Karpas-422 (cell line): ENCODE data around the gene PDGFC. TPM values are rescaled to one million over a fixed set of nuclear protein-coding genes. Genes with fewer than 3 reads are reported as not detected.

Experiments used
- DNase-seq: peaks from one replicate; pipeline ENCODE4 v3.0.0-alpha.2; 2015
- H2AFZ ChIP-seq: fragments of 200-600 bp; sonication (generic); 2 replicates; pipeline ENCODE4 v1.6.1; 2014; ENCODE audit warnings: antibody characterized with exemption, low read length, mixed read lengths
- H3K27ac ChIP-seq: fragments of 200-600 bp; sonication (generic); 2 replicates; pipeline ENCODE4 v1.5.1; 2014; ENCODE audit warnings: mild to moderate bottlenecking, low read length, moderate library complexity
- H3K27me3 ChIP-seq: fragments of 200-600 bp; sonication (generic); 2 replicates; pipeline ENCODE4 v1.6.1; 2014; ENCODE audit warnings: low read length, mixed read lengths
- H3K36me3 ChIP-seq: fragments of 200-600 bp; sonication (generic); 2 replicates; pipeline ENCODE4 v1.6.1; 2014; ENCODE audit warnings: low read length, mixed read lengths; ENCODE audit not compliant: insufficient read depth
- H3K4me1 ChIP-seq: fragments of 200-600 bp; sonication (generic); 2 replicates; pipeline ENCODE4 v1.6.1; 2014; ENCODE audit warnings: mild to moderate bottlenecking, low read length, mixed read lengths
- H3K4me2 ChIP-seq: fragments of 200-600 bp; sonication (generic); 2 replicates; pipeline ENCODE4 v1.6.1; 2014; ENCODE audit warnings: low read length, low read depth, mild to moderate bottlenecking; ENCODE audit not compliant: poor library complexity, severe bottlenecking
- H3K4me3 ChIP-seq: fragments of 200-600 bp; sonication (generic); 2 replicates; pipeline ENCODE4 v1.5.1; 2014; ENCODE audit warnings: mild to moderate bottlenecking, antibody characterized with exemption, low read length, mixed read lengths
- H3K79me2 ChIP-seq: fragments of 200-600 bp; sonication (generic); 2 replicates; pipeline ENCODE4 v1.6.1; 2014; ENCODE audit warnings: mild to moderate bottlenecking, low read length, mixed read lengths
- H3K9ac ChIP-seq: fragments of 200-600 bp; sonication (generic); 2 replicates; pipeline ENCODE4 v1.6.0; 2014; ENCODE audit warnings: low read length
- H3K9me2 ChIP-seq: fragments of 200-600 bp; sonication (generic), shearing (Covaris generic); replicated peaks from 2 replicates; pipeline ENCODE4 v1.6.0; 2014; ENCODE audit warnings: mild to moderate bottlenecking, low read length, moderate library complexity; ENCODE audit not compliant: insufficient read depth
- H3K9me3 ChIP-seq: fragments of 300-700, 200-600 bp; sonication (generic); 2 replicates; pipeline ENCODE4 v1.6.1; 2014; ENCODE audit warnings: low read length, mixed read lengths
- H4K20me1 ChIP-seq: fragments of 200-600 bp; sonication (generic); 2 replicates; pipeline ENCODE4 v1.6.1; 2014; ENCODE audit warnings: mild to moderate bottlenecking, antibody characterized with exemption, low read length, low read depth; ENCODE audit not compliant: insufficient read depth
- total RNA-seq: library from RNA; depleted of rRNA; stranded (reverse); fragments of >200 nt; shearing (Covaris generic); gene quantifications from 2 replicates; pipeline ENCODE4 v1.2.3, GENCODE V29; 2014; ENCODE audit warnings: low replicate concordance

PDGFC gene
- total RNA-seq, 1 experiment from 2014 or later: not detected

- H3K27ac ChIP-seq: no peak overlapping the region
- no peak overlapping the region for H3K9ac ChIP-seq
- no peaks in the 10 kb centered on the region for H4K20me1 ChIP-seq
- H3K4me2 ChIP-seq: no peak overlapping the region
- no peaks in the 10 kb centered on the region for H3K36me3 ChIP-seq
- 0 out of 2 replicates have a peak, but pooled peaks cover 5% of the 10 kb centered on the region for H3K9me2 ChIP-seq
- H3K9me3 ChIP-seq: no peaks in the 10 kb centered on the region
- no peaks in the 10 kb centered on the region for H3K79me2 ChIP-seq
- no peak overlapping the region for H3K4me3 ChIP-seq
- H2AFZ ChIP-seq: no peak overlapping the region
- no peak for DNase-seq
- no peaks in the 10 kb centered on the region for H3K27me3 ChIP-seq
- no peaks in the 10 kb centered on the region for H3K4me1 ChIP-seq
These were observed 966 bp downstream of the PDGFC start for GRCh38 chr4:156970501-156971164.

- H3K9me3 ChIP-seq: no peaks in the 10 kb centered on the region
- H2AFZ ChIP-seq: no peak overlapping the region
- no peaks in the 10 kb centered on the region for H3K4me1 ChIP-seq
- no peak for DNase-seq
- no peaks in the 10 kb centered on the region for H3K36me3 ChIP-seq
- H3K79me2 ChIP-seq: no peaks in the 10 kb centered on the region
- H3K9me2 ChIP-seq: 0 out of 2 replicates have a peak, but pooled peaks cover 5% of the 10 kb centered on the region
- no peak overlapping the region for H3K27ac ChIP-seq
- H3K4me3 ChIP-seq: no peak overlapping the region
- no peak overlapping the region for H3K9ac ChIP-seq
- H3K4me2 ChIP-seq: no peak overlapping the region
- H4K20me1 ChIP-seq: no peaks in the 10 kb centered on the region
- H3K27me3 ChIP-seq: no peaks in the 10 kb centered on the region
These were observed 1.7 kb downstream of the PDGFC start for GRCh38 chr4:156969911-156970310.

- Histone ChIP-seq H3K9me3 (no peaks in the 10 kb centered on the region), H3K4me1 (no peaks in the 10 kb centered on the region), H3K9me2 (0 out of 2 replicates have a peak, but pooled peaks cover 3% of the 10 kb centered on the region), H3K27me3 (no peaks in the 10 kb centered on the region), H3K36me3 (no peaks in the 10 kb centered on the region), H4K20me1 (no peaks in the 10 kb centered on the region), H2AFZ (no peak overlapping the region), H3K79me2 (no peaks in the 10 kb centered on the region), H3K27ac (no peak overlapping the region), H3K4me3 (no peak overlapping the region), H3K4me2 (no peak overlapping the region), H3K9ac (no peak overlapping the region)
- no peak for DNase-seq
These were observed 2.5 kb downstream of the PDGFC start for GRCh38 chr4:156969101-156969500.

- Histone ChIP-seq H3K9me3 (no peaks in the 10 kb centered on the region), H3K27ac (no peak overlapping the region), H3K36me3 (no peaks in the 10 kb centered on the region), H3K4me2 (no peak overlapping the region), H4K20me1 (no peaks in the 10 kb centered on the region), H3K9ac (no peak overlapping the region), H3K4me3 (no peak overlapping the region), H2AFZ (no peak overlapping the region), H3K27me3 (no peaks in the 10 kb centered on the region), H3K4me1 (no peaks in the 10 kb centered on the region), H3K9me2 (no peaks in the 10 kb centered on the region), H3K79me2 (no peaks in the 10 kb centered on the region)
- DNase-seq: peak; percentile 85
These were observed 3.1 kb downstream of the PDGFC start for GRCh38 chr4:156968479-156968984.

GRCh38 chr4:156966836-156967235, 4.8 kb downstream of the PDGFC start:
- Histone ChIP-seq H2AFZ (no peak overlapping the region), H3K9me3 (no peaks in the 10 kb centered on the region)

GRCh38 chr4:156963419-156963818, 8.2 kb downstream of the PDGFC start:
- no peaks in the 10 kb centered on the region for H3K9me3 ChIP-seq
- H3K27me3 ChIP-seq: no peaks in the 10 kb centered on the region
- H3K4me2 ChIP-seq: no peak overlapping the region
- no peaks in the 10 kb centered on the region for H3K9me2 ChIP-seq
- no peaks in the 10 kb centered on the region for H4K20me1 ChIP-seq
- no peak overlapping the region for H3K27ac ChIP-seq
- DNase-seq: no peak
- no peak overlapping the region for H3K4me3 ChIP-seq
- H3K9ac ChIP-seq: no peak overlapping the region
- H3K36me3 ChIP-seq: no peaks in the 10 kb centered on the region
- no peaks in the 10 kb centered on the region for H3K79me2 ChIP-seq
- H2AFZ ChIP-seq: no peak overlapping the region
- H3K4me1 ChIP-seq: no peaks in the 10 kb centered on the region

More at GRCh38 chr4:156966836-156967235, 4.8 kb downstream of the PDGFC start:
- Histone ChIP-seq H3K27me3 (no peaks in the 10 kb centered on the region), H3K9ac (no peak overlapping the region), H3K4me1 (no peaks in the 10 kb centered on the region), H3K4me2 (no peak overlapping the region), H3K9me2 (no peaks in the 10 kb centered on the region), H3K27ac (no peak overlapping the region), H4K20me1 (no peaks in the 10 kb centered on the region), H3K79me2 (no peaks in the 10 kb centered on the region), H3K4me3 (no peak overlapping the region), H3K36me3 (no peaks in the 10 kb centered on the region)
- DNase-seq: no peak

- Histone ChIP-seq H3K9me2 (no peaks in the 10 kb centered on the region), H3K4me3 (no peak overlapping the region), H3K9me3 (no peaks in the 10 kb centered on the region), H2AFZ (no peak overlapping the region), H3K4me2 (no peak overlapping the region), H4K20me1 (no peaks in the 10 kb centered on the region), H3K27me3 (no peaks in the 10 kb centered on the region), H3K79me2 (no peaks in the 10 kb centered on the region), H3K27ac (no peak overlapping the region), H3K4me1 (no peaks in the 10 kb centered on the region), H3K9ac (no peak overlapping the region), H3K36me3 (no peaks in the 10 kb centered on the region)
- DNase-seq: no peak
These were observed 9.0 kb downstream of the PDGFC start for GRCh38 chr4:156962528-156962974.

- H4K20me1 ChIP-seq: no peaks in the 10 kb centered on the region
- H3K4me2 ChIP-seq: no peak overlapping the region
- no peak overlapping the region for H3K27ac ChIP-seq
- no peaks in the 10 kb centered on the region for H3K27me3 ChIP-seq
- no peaks in the 10 kb centered on the region for H3K9me3 ChIP-seq
- no peak overlapping the region for H2AFZ ChIP-seq
- no peak overlapping the region for H3K4me3 ChIP-seq
- H3K4me1 ChIP-seq: no peaks in the 10 kb centered on the region
- H3K36me3 ChIP-seq: no peaks in the 10 kb centered on the region
- H3K79me2 ChIP-seq: no peaks in the 10 kb centered on the region
- H3K9me2 ChIP-seq: no peaks in the 10 kb centered on the region
- DNase-seq: no peak
- no peak overlapping the region for H3K9ac ChIP-seq
These were observed 9.6 kb downstream of the PDGFC start for GRCh38 chr4:156962058-156962358.
